ENCODE data around the gene MYLIP.

MYLIP gene

DNA sequence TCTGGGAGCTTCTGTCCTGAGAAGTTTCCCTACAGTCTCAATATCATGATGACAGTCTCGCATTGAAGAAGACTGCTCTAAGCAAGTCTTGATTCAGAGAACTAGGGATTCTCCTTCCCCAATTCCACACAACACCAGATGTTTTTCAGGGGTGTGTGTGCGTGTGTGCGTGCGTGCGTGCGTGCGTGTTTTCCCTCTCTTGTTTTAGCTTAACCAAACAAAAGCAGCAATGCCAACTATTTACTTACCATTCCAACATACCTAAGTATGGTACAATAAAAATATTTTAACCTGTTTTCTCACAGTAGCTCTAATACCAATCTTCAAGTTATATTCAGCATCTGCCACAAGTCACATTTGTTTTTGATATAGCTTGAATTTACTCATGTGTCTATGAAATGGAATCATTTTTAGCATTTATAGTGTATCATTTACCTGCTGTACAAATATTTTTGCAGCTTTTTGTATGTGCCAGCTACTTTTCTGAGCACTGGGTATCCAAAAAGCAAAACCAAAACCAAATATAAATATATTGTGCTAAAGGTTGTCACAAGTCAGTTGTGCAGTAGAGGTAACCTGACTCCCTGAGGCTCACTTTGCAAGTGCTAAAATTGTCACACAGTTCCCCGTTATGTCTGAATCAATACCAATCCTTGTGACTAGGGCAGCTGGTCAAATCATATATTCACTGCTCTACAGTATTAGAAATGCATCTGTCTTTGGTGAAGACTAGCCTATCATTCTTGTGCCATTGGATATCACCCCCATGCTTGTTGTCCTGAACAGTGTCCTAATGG, 21.7 kb upstream of the MYLIP start:
- no peak for DNase-seq (ENCODE audit: low read depth in 3 of 3)

DNA sequence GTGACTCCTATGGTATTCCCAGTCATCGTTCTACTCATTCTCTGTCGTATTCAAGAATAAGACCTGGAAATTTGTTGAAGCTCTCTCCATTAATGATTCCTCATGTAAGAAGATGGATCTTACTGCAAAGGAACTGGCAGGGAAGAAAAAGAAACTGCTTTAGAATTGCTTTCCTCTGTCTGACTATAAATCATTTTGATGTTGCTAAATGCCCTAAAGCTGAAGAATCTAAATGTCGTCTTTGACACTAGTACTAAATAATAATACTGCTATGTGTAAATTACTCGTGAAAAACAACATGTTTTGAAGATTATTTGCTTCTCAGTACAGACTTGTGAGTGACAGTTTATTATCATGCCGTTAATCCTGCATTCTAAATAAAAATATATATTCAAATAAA, 20.5 kb upstream of the MYLIP start:
- DNase-seq (ENCODE audit: low read depth in 3 of 3): no peak

DNA sequence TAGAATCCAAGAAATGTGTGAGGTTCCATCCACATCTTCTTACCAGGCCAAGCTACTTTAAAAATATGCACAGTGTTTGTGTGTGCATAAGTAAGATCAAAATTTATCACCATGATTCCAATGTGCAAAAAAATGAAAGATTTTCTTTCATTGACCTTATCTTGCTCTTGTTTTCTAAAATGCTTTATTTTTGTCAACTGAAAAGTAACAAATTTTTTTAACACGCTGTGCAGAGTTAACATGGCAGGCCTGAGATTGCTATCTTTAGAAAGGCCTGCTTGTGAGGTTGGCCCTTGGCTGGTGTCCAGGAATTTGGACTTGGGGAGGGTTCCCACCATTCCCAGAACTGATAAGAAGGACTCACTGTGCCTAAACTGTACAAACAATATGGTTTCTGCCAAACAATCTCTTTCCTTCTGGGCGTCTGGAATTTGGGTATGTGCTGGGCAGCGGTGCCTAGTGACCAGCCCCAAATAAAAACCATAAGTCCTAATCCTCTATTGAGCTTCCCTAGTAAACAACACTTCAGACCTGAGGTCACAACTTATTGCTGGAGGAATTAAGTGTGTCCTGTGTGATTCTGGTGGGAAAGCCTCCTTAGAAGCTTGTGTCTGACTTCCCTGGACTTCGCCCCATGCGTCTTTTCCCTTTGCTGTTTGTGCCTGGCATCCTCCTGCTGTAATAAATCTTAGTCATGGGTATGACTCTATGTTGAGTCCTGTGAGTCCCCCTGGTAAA, 19.8 kb upstream of the MYLIP start:
- DNase-seq (ENCODE audit: low read depth in 3 of 3): no peak

DNA sequence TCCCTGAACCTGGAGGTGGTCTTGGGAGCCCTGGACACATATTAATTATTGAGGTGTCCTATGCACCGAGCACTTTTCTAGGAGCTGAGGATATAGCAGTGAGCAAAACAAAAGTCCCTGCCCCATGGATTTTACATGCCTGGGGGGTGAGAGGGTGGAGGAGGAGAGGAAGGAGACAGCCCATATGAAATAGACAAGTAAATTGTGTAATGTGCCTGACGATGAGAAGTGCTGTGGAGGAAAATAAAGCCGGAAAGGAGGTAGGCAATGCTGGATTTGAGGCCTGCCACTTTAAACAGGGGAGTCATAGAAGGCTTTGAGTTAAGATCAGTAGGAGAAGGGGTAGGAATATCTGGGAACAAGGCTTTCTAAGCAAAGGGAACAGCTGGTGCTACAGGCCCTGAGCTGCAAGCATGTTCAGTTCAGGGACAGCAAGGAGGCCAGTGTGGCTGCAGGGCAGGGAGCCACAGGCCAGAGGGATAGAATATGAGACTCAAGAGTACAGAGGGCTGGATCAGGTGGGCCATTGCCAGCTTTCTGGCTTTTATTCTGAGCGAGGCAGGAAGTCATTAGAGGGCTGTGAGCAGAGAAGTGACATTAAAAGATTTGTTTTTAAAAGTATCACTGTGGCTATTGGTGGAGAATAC, 19.1 kb upstream of the MYLIP start:
- DNase-seq (ENCODE audit: low read depth in 3 of 3): no peak

DNA sequence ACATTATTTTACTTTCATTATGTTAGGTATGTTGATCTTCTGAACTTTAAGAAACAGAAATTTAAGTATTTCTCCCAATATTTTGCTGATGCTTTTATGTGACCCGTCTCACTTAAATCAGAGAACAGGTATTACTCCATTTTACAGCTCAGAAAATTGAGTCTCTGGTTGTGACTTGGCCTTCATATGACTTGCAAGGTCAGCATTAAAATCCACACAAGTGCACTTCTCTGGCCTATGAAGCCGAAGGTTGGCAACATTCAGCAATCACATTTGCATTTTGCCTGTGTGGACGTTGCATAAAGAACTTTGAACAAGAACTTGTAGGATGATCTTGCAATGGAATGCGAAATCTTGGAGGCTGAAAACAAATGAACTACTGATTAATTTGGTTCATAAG, 10.1 kb upstream of the MYLIP start:
- DNase-seq (ENCODE audit: low read depth in 3 of 3): no peak

DNA sequence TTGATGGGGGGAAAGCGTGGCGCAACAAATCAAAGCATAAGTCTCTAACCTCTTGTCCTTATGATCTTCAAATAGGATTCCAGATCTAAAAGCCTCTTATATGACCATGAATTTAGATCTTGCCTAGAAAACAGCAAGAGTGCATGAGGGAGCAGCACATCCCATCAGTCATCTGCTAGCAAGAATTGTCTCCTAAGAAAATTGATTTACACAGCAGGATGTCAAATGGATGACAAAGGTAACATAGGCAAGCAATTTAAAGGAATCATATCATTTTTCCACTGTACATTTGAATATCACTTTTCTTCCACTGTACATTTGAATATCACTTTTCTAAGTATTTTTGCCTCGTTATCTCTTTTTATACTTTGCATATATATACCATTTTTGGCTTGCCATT, 7.5 kb upstream of the MYLIP start:
- no peak for DNase-seq (ENCODE audit: low read depth in 3 of 3)

DNA sequence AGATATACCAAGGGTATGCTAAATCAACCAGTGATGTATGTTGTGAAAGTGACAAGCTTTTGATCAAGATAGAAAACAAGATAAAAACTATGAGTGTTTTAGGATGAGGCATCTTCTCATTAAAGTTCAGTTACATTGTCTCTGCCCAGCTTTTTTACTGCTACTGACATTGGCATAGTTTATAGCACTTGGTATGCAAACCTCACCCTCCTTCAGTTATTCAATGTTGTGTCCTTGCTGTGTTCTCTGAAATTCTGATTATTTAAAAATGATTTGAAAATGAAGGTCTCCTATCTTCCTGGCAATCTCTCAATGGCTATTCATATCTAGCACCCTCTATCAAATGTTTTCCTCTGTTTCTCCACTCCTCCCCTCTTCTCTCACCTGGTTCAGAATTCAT, 6.7 kb upstream of the MYLIP start:
- no peak for DNase-seq (ENCODE audit: low read depth in 3 of 3)

DNA sequence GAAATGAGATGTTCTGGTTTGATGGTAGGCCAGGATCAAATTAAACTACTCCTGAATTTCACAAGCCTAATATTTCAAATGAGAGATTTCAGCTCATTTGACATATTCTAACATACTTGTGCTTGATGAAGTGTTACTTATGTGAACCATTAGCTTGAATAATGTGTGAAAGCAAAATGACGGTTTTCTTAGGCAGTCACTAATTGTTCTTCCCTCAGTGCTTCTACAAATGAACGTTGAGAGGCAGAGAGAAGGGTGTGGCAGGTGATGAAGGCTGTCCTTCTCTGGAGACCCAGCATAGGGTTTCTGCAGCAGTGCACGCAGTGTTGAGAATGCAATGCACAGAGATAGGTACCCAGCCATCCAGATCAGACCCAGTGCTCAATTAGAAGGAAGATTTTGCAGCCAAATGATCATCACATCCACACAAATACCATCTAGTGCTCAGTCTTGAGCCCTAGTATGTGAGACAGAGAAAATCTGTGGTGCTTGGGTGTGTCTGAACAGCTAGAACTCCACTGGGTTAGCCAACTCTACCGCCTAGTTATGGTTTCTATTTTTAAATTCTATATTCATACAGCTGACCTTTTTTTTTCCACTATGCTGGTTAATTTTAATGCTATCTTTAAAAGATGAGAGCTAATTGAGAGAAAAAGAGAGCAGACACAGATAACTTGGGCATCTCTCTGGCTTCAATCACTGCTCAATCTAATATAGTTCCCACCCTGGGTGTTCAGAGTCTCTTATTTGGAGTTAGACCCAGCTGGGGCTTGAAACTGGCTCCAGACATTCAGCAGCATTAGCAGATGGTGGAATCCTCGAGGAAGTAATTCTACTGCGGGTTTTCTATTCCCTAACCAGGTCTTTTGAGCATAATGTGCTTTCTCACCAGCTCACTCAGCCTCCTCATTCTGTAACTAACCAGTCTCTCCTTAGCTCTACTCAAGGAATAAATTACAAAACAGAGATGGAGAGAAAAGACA, 4.4 kb upstream of the MYLIP start:
- DNase-seq (ENCODE audit: low read depth in 3 of 3): no peak

DNA sequence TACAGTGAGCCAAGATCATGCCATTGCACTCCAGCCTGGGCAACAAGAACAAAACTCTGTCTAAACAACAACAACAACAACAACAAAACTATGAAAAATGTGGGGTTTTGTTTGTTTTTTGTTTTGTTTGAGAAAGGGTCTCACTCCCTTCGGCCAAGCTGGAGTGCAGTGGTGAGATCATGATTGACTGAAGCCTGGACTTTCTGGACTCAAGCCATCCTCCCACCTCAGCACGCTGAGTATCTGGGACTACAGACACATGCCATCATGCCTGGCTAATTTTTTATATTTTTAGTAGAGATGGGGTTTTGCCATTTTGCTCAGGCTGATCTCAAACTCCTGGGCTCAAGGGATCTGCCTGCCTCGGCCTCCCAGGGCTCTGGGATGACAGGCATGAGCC, 2.8 kb upstream of the MYLIP start:
- DNase-seq (ENCODE audit: low read depth in 3 of 3): no peak

DNA sequence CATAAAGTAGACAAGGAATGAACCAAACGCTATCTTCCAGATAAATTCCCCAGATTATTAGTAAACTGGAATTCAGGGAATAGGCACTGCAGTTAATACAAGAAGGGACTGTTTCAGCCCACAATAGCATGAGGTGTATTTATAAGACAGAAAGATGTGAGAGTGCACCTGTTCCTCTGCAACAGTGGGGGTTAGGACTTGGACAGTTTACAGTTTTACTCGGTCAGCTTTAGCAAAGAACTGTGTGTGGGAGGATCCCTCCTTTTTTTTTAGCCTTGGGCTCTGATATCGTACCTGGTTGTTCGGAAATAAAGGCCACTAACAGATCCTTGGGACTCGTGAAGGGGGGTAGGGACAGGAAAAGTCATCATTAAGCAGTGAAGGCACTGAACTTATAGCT, 2.0 kb upstream of the MYLIP start:
- DNase-seq (ENCODE audit: low read depth in 3 of 3): no peak

DNA sequence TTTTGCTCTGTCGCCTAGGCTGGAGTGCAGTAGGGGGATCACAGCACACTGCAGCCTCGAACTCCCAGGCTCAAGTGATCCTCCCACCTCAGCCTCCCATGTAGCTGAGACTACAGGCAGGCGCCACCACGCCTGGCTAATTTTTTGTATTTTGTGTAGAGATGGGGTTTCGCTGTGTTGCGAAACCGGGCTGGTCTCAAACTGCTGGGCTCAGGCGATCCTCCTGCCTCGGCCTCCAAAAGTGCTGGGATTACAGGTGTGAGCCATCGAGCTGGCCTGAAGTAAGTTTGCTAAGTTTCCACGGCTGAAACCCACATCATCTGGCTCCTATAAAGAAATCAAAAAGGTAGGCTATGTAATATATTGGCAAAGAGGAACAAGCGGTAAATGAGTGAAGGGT, 1.4 kb upstream of the MYLIP start:
- no peak for DNase-seq (ENCODE audit: low read depth in 3 of 3)

DNA sequence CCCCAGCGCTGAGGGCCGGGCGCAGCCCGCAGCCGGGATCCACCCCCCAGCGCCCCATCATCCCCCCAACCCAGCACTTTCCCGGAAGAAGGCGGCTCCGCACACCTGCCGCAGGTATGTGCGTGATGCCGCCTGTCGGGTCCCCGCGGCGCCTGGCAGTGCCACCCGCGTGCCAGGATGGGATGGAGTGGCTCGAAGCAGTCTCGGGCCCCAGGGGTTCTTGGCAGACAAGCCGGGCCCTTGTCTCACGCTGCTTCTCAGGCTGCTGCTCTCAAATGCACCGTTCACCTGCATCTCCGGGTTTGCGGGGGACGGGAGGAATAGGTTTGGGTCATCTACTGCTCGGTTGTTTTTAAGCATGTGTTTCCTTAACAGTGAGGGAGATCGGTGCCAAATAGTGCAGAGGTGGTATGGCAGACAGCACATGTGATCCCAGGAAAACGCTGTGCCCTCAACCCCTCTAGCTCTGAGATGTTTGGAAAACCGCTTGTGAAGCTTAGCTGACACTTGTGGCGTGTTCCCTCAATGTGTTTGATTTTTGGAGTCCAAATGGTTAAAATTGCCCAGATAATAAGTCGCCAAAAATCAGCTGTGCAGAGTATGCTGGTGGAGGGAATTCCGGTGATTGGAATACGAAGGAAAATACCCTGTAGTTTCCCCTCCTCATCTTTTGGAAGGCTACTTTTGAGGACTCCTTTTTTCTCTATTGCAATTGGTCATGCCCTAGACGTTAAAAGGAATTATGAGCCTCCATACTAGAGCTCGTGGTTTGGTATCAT, 926 bp downstream of the MYLIP start:
- peak in 1 of 3 donors; percentile 27 for DNase-seq (ENCODE audit: low read depth in 3 of 3)

DNA sequence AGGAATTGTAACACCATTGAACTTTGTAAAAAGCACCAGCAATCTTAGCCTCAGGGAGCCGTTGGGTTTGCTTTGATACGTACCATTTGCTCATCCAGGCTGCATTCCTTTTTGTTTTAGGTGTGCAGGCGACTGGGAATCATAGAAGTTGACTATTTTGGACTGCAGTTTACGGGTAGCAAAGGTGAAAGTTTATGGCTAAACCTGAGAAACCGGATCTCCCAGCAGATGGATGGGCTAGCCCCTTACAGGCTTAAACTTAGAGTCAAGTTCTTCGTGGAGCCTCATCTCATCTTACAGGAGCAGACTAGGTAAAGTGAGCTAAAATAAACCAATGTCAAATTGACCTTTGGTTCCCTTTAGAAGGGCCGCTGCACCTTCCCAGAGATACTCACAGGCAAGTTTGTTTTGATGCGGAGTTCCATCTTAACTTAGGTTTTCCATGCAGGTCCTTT, 1.6 kb downstream of the MYLIP start:
- no peak for DNase-seq (ENCODE audit: low read depth in 3 of 3)

DNA sequence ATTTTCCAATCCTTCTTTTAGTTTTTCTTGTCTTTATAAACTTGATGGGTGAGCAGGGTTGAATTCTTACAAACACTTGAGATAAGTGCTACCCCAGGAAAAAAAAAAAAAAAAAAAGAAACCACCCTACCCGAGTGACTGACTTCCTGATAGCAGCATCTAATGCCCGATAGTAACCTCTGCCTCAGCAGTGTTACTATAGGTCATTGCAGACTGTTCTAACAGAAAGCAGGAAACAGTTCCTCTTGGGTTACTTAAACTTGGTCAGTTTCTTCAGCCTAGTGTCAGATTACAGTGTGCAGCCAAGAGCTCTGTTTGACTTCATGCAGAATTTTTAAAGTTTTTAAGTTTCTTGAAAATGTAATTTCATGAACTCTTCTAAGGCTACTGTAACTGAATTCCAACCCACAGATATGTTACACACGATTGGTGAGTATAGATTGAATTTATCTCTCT, 2.1 kb downstream of the MYLIP start:
- no peak for DNase-seq (ENCODE audit: low read depth in 3 of 3)

DNA sequence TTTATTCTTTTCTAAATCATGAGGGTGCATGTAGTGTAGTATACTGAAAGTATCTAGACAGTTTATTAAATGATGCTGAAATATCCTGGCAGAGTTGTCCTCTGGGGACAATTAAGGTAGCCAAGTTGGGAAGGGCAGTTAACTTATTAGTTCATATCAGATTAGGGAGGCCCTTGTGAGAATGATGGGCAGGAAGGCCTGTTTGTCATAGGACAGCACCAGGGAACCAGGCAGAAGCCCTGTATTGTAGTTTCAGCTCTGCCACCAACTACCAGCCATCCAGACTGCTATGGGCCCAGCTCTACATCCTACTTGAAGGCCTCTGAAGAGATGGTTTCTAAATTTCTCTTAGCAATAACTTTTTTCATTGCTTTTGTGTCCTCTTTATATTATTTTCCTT, 4.0 kb downstream of the MYLIP start:
- DNase-seq (ENCODE audit: low read depth in 3 of 3): no peak

DNA sequence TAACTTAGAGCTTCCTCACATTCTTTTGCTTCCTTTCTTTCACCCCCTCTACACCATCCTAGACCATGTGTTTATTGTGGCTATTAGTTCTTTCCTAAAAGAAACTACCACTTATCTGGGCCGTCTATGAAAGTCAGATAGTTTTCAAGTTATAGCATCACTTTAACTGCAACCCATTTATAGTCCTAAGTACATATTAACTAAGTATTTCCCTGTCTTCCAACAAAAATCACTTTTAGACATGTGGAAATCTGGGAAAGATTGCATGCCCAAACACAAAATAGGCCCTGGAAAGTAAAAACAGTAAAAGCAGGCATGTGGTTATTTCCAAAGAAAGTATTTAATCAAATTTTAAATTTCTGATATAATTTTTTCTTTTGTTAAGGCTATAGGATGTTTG, 5.5 kb downstream of the MYLIP start:
- DNase-seq (ENCODE audit: low read depth in 3 of 3): no peak

DNA sequence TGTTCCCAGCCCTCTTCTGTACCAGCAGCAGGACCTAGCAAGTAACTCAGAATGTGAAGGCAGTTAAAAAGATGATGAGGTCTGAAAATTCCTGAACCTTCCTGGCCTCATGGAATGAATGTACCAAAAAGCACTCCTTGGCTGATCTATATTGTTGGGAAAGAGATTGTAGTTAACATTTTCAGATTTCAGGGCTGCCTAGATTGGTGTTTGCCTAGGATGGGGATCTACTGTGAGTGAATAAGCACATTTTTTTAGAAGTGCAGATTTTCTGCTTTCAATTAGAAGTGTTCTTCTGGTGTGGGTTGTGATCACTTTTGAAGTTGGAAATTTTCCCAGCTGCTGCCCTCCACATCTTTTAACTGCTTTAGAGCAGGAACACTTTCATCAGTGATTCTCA, 6.2 kb downstream of the MYLIP start:
- DNase-seq (ENCODE audit: low read depth in 3 of 3): no peak

DNA sequence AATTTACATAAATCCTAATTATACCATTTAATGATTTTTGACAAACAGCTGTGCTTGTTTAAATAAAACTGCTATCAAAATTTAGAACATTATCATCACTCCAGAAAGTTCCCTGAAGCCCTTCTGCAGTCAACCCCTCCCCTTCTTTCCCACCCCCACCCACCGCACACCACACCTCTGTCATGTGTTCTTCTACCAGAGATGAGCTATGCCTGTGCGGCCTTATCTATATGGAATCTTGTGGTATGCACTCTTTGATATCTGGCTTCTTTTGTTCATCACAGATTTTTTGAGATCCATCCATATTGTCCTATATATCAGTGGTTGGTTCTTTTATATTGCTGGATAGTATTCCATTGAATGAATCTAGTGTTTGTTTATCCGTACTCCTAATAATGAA, 7.2 kb downstream of the MYLIP start:
- DNase-seq (ENCODE audit: low read depth in 3 of 3): peak in 1 of 3 donors; percentile 30

DNA sequence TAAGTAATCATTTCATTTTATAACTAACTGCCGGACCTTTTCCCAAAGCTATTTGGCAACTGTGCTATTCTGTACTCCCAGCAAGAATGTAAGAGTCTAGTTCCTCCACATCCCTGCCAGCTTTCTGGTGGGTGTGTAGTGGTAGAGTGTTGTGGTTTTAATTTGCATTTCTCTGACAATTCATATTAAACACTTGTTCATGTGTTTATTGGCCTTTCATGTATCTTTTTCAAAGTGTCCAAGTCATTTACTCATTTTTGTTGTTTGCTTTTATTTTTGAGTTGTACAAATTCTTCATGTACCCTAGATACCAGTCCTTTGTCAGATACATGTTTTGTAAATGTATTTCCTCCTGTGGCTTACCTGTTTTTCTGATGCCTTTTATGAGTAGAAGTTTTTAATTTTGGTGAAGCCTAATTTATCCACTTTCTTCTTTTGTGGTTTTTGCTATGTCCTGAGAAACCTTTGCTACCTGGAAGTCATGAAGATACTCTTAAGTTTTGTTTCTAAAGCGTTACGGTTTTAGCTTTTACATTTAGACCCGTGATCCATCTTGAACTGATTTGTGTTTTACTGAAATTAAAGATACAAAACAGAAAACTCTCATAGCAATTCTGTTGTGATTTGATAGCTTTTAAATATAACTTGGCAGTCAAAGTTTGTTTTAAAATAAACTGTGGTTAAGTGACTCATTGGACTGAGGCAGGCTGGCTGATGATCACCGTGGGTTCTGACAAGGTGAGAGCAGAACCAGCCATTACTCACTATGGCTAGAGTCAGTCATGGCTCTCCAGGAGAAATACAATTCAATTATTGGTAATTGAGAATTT, 8.0 kb downstream of the MYLIP start:
- peak in 2 of 3 donors; percentile 27 to 40 for DNase-seq (ENCODE audit: low read depth in 3 of 3)

DNA sequence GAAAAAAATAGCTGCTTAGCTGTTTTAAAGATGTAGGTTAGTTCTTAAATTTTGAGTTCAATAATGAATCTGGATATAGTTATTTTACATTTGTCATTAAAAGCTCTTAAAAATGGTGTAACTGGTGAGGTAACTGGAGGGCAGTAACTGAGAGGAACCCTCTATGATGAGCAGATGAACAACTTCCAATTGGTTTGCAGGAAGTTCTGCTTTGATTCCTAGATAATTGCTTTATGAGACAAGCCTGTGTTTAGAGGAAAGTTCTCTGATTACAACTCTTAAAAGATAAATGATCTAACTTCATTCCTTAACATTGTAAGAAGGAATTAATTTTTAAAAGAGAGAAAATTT, 8.5 kb downstream of the MYLIP start:
- no peak for DNase-seq (ENCODE audit: low read depth in 3 of 3)

Measured in stimulated activated CD4-positive, alpha-beta T cell treated with anti-CD3 and anti-CD28 coated beads, TNF-alpha, amount 100 ng/mL, for 48 hours (primary cell).